NCI-H526 (cell line): ENCODE data around the gene COMT.
"Not testable (repeated sequence)": the region's sequence is repeated elsewhere in the genome, so short reads cannot be mapped to it uniquely, and the experiment has no call there.

ENCODE experiments used
- DNase-seq, 2 experiments: peaks; one replicate each; lab custom pipeline; 2025; lab: John Stamatoyannopoulos, UW

COMT gene

GRCh38 chr22:19929586-19930550 lies 11.7 kb upstream of the COMT start:
- DNase-seq = no peak

GRCh38 chr22:19930551-19931486 lies 10.8 kb upstream of the COMT start:
- no peak for DNase-seq

- no peak for DNase-seq
These were observed 10.1 kb upstream of the COMT start for GRCh38 chr22:19931514-19931913.

- no peak for DNase-seq
These were observed 9.0 kb upstream of the COMT start for GRCh38 chr22:19932367-19933206.

- DNase-seq = no peak
These were observed 8.0 kb upstream of the COMT start for GRCh38 chr22:19933341-19934241.

- DNase-seq = not testable (repeated sequence)
These were observed 6.4 kb upstream of the COMT start for GRCh38 chr22:19935123-19935718.

GRCh38 chr22:19936513-19936912 lies 5.1 kb upstream of the COMT start:
- DNase-seq = no peak

- DNase-seq = no peak
These were observed 3.7 kb upstream of the COMT start for GRCh38 chr22:19937616-19938473.

GRCh38 chr22:19940536-19941364 lies 822 bp upstream of the COMT start:
- no peak for DNase-seq

- no peak for DNase-seq
These were observed 847 bp downstream of the COMT start for GRCh38 chr22:19942157-19943081.

GRCh38 chr22:19943082-19944026 lies 1.8 kb downstream of the COMT start:
- DNase-seq = no peak

- DNase-seq = no peak
These were observed 6.6 kb downstream of the COMT start for GRCh38 chr22:19948057-19948760.

GRCh38 chr22:19951346-19951745 lies 9.8 kb downstream of the COMT start:
- DNase-seq = no peak

- DNase-seq = no peak
These were observed 13.9 kb downstream of the COMT start for GRCh38 chr22:19955241-19956128.
